HFFc6 (cell line): Measurements from ENCODE around the gene WRNIP1. TPM values are rescaled to one million over a fixed set of nuclear protein-coding genes. Genes with fewer than 3 reads are reported as not detected.

Experiments
- DNase-seq: peaks from one replicate; pipeline ENCODE4 v3.0.0-alpha.2; 2018
- H3K27ac Mint-ChIP-seq: 2 replicates; pipeline ENCODE4 v1.8.0; 2020; ENCODE audit warnings: mild to moderate bottlenecking, mixed read lengths
- H3K27me3 Mint-ChIP-seq: 2 replicates; pipeline ENCODE4 v1.8.0; 2021; ENCODE audit warnings: mild to moderate bottlenecking, moderate library complexity, mixed read lengths; ENCODE audit not compliant: insufficient read depth
- H3K36me3 Mint-ChIP-seq: 2 replicates; pipeline ENCODE4 v1.8.0; 2021; ENCODE audit warnings: low read depth, mixed read lengths
- H3K4me1 Mint-ChIP-seq: 2 replicates; pipeline ENCODE4 v1.8.0; 2020; ENCODE audit warnings: low read depth, mixed read lengths
- H3K4me3 Mint-ChIP-seq: 2 replicates; pipeline ENCODE4 v1.8.0; 2020; ENCODE audit warnings: mild to moderate bottlenecking, moderate library complexity, mixed read lengths
- H3K9me3 Mint-ChIP-seq: 2 replicates; pipeline ENCODE4 v1.8.0; 2020; ENCODE audit warnings: mild to moderate bottlenecking, mixed read lengths
- CTCF ChIP-seq: fragments of 200-600 bp; sonication (generic); IDR thresholded peaks from 2 replicates; pipeline ENCODE4 v1.5.0; 2021; ENCODE audit warnings: antibody characterized with exemption, mild to moderate bottlenecking
- total RNA-seq, 6 experiments: library from RNA; stranded (reverse); fragmentation: NEBNext Ultra II Directional; extraction: Animal tissue kit (Norgen Biotek cat#: 25700); gene quantifications; 2 replicates in 1 of 6; 3 replicates in 5 of 6; pipeline ENCODE4 v1.2.3, GENCODE V29; 2021

Gene WRNIP1
- total RNA-seq, 6 experiments from 2014 or later = 31.9 to 40.4 (median 33.5) TPM

DNA sequence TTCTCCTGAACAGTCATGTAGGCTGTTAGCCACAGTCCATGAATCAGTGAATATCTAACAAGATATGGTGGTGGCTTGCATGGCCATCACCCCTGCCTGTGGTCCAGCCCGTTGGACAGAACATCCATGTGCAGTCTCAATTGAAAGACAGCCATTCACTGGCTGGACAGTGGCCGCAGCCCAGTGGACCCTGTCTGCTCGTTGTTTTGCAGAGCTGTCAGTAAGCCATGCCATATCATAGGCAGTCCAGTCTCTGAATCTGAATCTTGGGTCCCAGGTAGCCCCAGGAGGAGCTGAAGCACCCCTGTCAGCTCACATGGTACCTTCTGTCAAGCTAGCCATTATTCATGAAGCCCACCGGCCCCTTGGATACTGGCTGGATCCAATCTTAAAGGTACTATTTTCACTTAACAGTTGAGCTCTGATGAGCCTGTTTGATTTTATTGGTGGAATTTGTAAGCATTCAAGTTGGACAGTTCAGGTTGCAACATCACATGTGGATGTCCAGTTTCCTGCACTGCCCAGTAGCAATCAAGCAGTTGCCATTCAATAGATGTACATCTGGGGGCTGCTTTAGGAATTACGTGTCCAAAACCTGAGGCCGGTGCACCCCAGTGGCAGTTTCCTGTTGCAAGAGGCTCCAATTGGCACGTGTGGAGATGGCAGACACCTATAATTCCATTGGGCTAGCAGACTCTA lies 38.7 kb downstream of the WRNIP1 start:
- no peaks in the 10 kb centered on the region for H3K9me3 Mint-ChIP-seq
- no peak overlapping the region for H3K27ac Mint-ChIP-seq

GRCh38 chr6:2804516-2804915 lies 39.3 kb downstream of the WRNIP1 start:
- TF ChIP-seq CTCF = no peak
- no peaks in the 10 kb centered on the region for H3K9me3 Mint-ChIP-seq
- H3K4me1 Mint-ChIP-seq = peaks cover 14% of the 10 kb centered on the region
- H3K4me3 Mint-ChIP-seq = no peak overlapping the region
- no peak overlapping the region for H3K27ac Mint-ChIP-seq
- no peak for DNase-seq
- H3K36me3 Mint-ChIP-seq = no peaks in the 10 kb centered on the region
- peaks cover 13% of the 10 kb centered on the region for H3K27me3 Mint-ChIP-seq

More for the DNA sequence above, 38.7 kb downstream of the WRNIP1 start:
- Mint-ChIP-seq H3K4me3 (no peak overlapping the region), H3K4me1 (peaks cover 14% of the 10 kb centered on the region), H3K36me3 (no peaks in the 10 kb centered on the region), H3K27me3 (peaks cover 13% of the 10 kb centered on the region)
- TF ChIP-seq CTCF = no peak
- DNase-seq = no peak

GRCh38 chr6:2805031-2805430 lies 39.8 kb downstream of the WRNIP1 start:
- peaks cover 13% of the 10 kb centered on the region for H3K27me3 Mint-ChIP-seq
- no peak overlapping the region for H3K4me3 Mint-ChIP-seq
- no peaks in the 10 kb centered on the region for H3K36me3 Mint-ChIP-seq
- no peak for DNase-seq
- H3K4me1 Mint-ChIP-seq = peaks cover 10% of the 10 kb centered on the region
- no peaks in the 10 kb centered on the region for H3K9me3 Mint-ChIP-seq
- no peak for TF ChIP-seq CTCF
- no peak overlapping the region for H3K27ac Mint-ChIP-seq

GRCh38 chr6:2806644-2807043 lies 41.5 kb downstream of the WRNIP1 start:
- no peak for DNase-seq
- Mint-ChIP-seq H3K27me3 (peaks cover 12% of the 10 kb centered on the region), H3K4me3 (no peak overlapping the region), H3K4me1 (peaks cover 5% of the 10 kb centered on the region; the same call in 1 of the 2 replicates), H3K27ac (no peak overlapping the region), H3K36me3 (no peaks in the 10 kb centered on the region), H3K9me3 (no peaks in the 10 kb centered on the region)
- TF ChIP-seq CTCF = no peak

DNA sequence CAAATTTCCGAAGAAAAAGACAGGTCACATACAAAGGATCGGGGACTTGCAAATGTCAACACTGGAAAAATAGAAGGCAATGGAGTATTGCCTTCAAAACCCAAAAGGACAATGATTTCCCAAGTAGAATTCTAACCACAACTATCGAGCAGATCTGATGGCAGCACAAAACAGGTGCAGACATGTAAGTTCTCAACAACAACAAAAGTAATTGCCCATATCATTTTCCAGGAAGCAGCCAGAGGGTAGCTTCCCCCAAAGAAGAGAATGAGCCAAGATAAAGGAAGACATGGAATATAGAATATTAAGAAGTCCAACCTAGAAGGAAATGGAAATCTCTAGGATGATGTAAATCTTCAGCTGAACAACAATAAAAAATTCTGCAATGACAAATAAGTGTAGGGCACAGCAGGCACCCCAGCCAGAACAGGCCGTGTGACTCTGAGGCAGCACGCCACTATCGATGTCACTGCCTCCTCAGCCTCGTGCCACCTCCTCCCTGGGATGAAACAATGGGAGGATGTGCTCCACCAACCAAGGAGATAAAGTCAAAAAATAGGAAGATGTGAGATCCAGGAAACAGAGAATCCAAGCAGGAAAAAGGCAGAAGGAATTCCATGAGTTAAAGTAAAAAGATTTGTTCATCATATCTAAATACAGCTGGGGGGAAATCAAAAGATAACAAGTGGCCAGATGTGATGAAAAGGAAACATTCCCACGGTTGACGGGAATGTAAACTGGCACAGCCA lies 42.3 kb downstream of the WRNIP1 start:
- Mint-ChIP-seq H3K9me3 (no peaks in the 10 kb centered on the region), H3K4me1 (peaks cover 5% of the 10 kb centered on the region; the same call in 1 of the 2 replicates), H3K27me3 (peaks cover 12% of the 10 kb centered on the region), H3K27ac (no peak overlapping the region), H3K4me3 (no peak overlapping the region), H3K36me3 (no peaks in the 10 kb centered on the region)
- no peak for TF ChIP-seq CTCF
- DNase-seq = no peak
